ENCODE results near the gene BCAS3. TPM values are rescaled to one million over a fixed set of nuclear protein-coding genes. Genes with fewer than 3 reads are reported as not detected.
"Not testable (repeated sequence)": the region's sequence is repeated elsewhere in the genome, so short reads cannot be mapped to it uniquely, and the experiment has no call there.

Gene BCAS3
- total RNA-seq, 6 experiments from 2014 or later, result 9.2 to 22.1 (median 14.2) TPM

- 25% methylated on average over 1 of the region's 1 CpG for whole genome bisulfite sequencing (ENCODE audit: insufficient coverage, low coverage, low lambda C conversion rate, missing lambda C conversion rate)
- H3K27ac ChIP-seq, result no peak overlapping the region
- intact Hi-C loops (cut with DNase I), result no loop called here
- no peak overlapping the region for H3K4me3 ChIP-seq
- ATAC-seq (no peak), DNase-seq (no peak)
- no peaks in the 10 kb centered on the region for H3K9me3 ChIP-seq
- no peaks in the 10 kb centered on the region for H3K36me3 ChIP-seq
- TF ChIP-seq POLR2A (IDR thresholded peaks at IDR 0.05), result no peak
- TF ChIP-seq CTCF (IDR thresholded peaks at IDR 0.05), result no peak
- H3K4me1 ChIP-seq, result no peaks in the 10 kb centered on the region
- no peaks in the 10 kb centered on the region for H3K27me3 ChIP-seq
These were observed 751.6 kb downstream of the BCAS3 start for GRCh38 chr17:61429274-61429673.

- DNase-seq; intact Hi-C loops (cut with DNase I); H3K36me3 ChIP-seq; H3K27me3 ChIP-seq; H3K4me3 ChIP-seq; H3K27ac ChIP-seq; H3K4me1 ChIP-seq; ATAC-seq; H3K9me3 ChIP-seq: not testable (repeated sequence)
- 77% methylated on average over 4 of the region's 6 CpGs for WGBS (ENCODE audit: insufficient coverage, low coverage, low lambda C conversion rate, missing lambda C conversion rate)
These were observed 752.2 kb downstream of the BCAS3 start for GRCh38 chr17:61429831-61430230.

DNA sequence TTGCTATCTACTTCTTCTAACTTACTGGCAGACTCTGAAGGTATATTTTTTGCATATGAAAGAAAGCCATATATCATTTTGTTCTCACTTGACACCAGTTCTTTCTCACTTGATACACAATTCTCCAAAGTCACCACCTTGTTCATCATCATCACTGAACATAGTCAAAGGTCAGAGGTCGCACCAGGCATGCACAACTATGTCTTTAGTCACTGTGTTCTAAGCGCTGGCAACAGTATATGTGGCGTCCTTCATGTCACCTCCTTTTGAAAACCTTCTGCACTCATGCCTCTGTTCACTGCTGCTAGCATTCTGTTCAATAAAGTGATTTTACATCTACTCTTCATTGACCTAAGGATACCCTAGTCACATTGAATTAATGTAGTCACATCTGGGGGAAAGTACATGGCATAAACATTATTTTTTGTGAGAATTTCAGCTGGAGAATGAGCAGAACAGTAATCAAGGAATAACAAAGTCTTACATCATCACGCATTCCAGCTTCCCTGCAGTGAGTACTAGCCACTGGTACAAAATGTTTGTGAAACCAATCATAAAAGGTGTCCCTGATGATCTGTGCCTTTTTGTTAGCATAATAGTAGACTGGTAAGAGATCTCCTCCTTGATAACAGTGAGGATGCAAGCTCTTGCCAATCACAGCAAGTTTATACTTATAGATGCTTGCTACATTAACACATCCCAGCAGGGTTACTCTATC, 754.1 kb downstream of the BCAS3 start:
- DNase-seq (no peak), ATAC-seq (no peak)
- 58% methylated on average over 4 of the region's 4 CpGs for WGBS (ENCODE audit: insufficient coverage, low coverage, low lambda C conversion rate, missing lambda C conversion rate)
- H3K36me3 ChIP-seq, result no peaks in the 10 kb centered on the region
- no peaks in the 10 kb centered on the region for H3K9me3 ChIP-seq
- no peak for TF ChIP-seq CTCF (IDR thresholded peaks at IDR 0.05)
- no peak for TF ChIP-seq POLR2A (IDR thresholded peaks at IDR 0.05)
- intact Hi-C loops (cut with DNase I), result no loop called here
- H3K4me1 ChIP-seq, result no peaks in the 10 kb centered on the region
- no peaks in the 10 kb centered on the region for H3K27me3 ChIP-seq
- no peak overlapping the region for H3K27ac ChIP-seq
- H3K4me3 ChIP-seq, result no peak overlapping the region

DNA sequence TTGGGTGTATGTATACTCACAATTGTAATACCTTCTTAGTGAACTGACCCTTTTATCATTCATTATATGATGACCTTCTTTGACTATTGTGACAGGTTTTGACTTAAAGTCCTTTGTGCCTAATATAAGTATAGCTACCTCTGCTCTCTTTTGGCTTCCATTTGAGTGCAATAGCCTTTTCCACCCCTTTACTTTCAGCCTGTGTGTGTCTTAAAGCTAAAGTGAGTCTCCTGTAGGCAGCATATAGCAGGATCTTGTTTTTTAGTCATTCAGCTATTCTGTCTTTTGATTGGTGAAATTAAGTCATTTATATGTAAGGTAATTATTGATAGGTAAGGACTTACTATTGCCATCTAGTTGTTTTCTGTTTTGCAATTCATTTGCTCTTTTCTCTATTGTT, 758.6 kb downstream of the BCAS3 start:
- Histone ChIP-seq H3K4me3 (no peak overlapping the region), H3K27me3 (no peaks in the 10 kb centered on the region), H3K9me3 (no peaks in the 10 kb centered on the region), H3K27ac (no peak overlapping the region), H3K36me3 (no peaks in the 10 kb centered on the region), H3K4me1 (no peaks in the 10 kb centered on the region)
- intact Hi-C loops (cut with DNase I), result no loop called here
- no peak for DNase-seq
- TF ChIP-seq CTCF (IDR thresholded peaks at IDR 0.05) (no peak), POLR2A (IDR thresholded peaks at IDR 0.05) (no peak)
- ATAC-seq, result no peak

GRCh38 chr17:61436995-61437704, 759.5 kb downstream of the BCAS3 start:
- intact Hi-C loops (cut with DNase I), result no loop called here
- no peak for ATAC-seq
- TF ChIP-seq CTCF (IDR thresholded peaks at IDR 0.05), result no peak
- TF ChIP-seq POLR2A (IDR thresholded peaks at IDR 0.05), result no peak

More at GRCh38 chr17:61436995-61437704, 759.5 kb downstream of the BCAS3 start:
- H3K9me3 ChIP-seq, result no peaks in the 10 kb centered on the region
- no peak overlapping the region for H3K27ac ChIP-seq
- no peak overlapping the region for H3K4me3 ChIP-seq
- no peaks in the 10 kb centered on the region for H3K36me3 ChIP-seq
- H3K4me1 ChIP-seq, result no peaks in the 10 kb centered on the region
- no peaks in the 10 kb centered on the region for H3K27me3 ChIP-seq
- DNase-seq, result no peak
